GM19328 (cell line): ENCODE measurements around the gene ZNF581.

Experiments
- ATAC-seq: cut with Tn5 transposase; IDR thresholded peaks from one replicate; pipeline ENCODE4 v1.9.1; 2021; ENCODE audit warnings: mild to moderate bottlenecking, moderate library complexity; ENCODE audit not compliant: unreplicated experiment

Gene ZNF581

GRCh38 chr19:55625004-55625326 lies 18.5 kb upstream of the ZNF581 start:
- no peak for ATAC-seq

- no peak for ATAC-seq
Measured at GRCh38 chr19:55626350-55626749, 17.1 kb upstream of the ZNF581 start.

GRCh38 chr19:55632463-55632834 lies 11.0 kb upstream of the ZNF581 start:
- ATAC-seq: peak; percentile 47

GRCh38 chr19:55633861-55634260 lies 9.6 kb upstream of the ZNF581 start:
- no peak for ATAC-seq

GRCh38 chr19:55635334-55635717 lies 8.1 kb upstream of the ZNF581 start:
- ATAC-seq: no peak

GRCh38 chr19:55635856-55636440 lies 7.5 kb upstream of the ZNF581 start:
- no peak for ATAC-seq

- ATAC-seq: no peak
Measured at GRCh38 chr19:55636723-55637122, 6.7 kb upstream of the ZNF581 start.

- ATAC-seq: no peak
Measured at GRCh38 chr19:55637534-55637933, 5.9 kb upstream of the ZNF581 start.

GRCh38 chr19:55638864-55639359 lies 4.5 kb upstream of the ZNF581 start:
- ATAC-seq: no peak

GRCh38 chr19:55640043-55640576 lies 3.3 kb upstream of the ZNF581 start:
- ATAC-seq: no peak

GRCh38 chr19:55640577-55641425 lies 2.6 kb upstream of the ZNF581 start, which contains the start of gene ZNF580:
Gene ZNF580, plus strand, starts transcription at chr19:55641002. Its CDS starts 1,507 bp downstream, at chr19:55642509.
- no peak for ATAC-seq

GRCh38 chr19:55641426-55642152 lies 1.9 kb upstream of the ZNF581 start:
- ATAC-seq: no peak

- no peak for ATAC-seq
Measured at GRCh38 chr19:55642153-55643002, 1.1 kb upstream of the ZNF581 start.

GRCh38 chr19:55643887-55644176 lies 383 bp downstream of the ZNF581 start:
- no peak for ATAC-seq

- ATAC-seq: no peak
Measured at GRCh38 chr19:55644191-55644833, 863 bp downstream of the ZNF581 start.

GRCh38 chr19:55644842-55645511 lies 1.5 kb downstream of the ZNF581 start:
- ATAC-seq: no peak

GRCh38 chr19:55645512-55645881 lies 2.0 kb downstream of the ZNF581 start:
- no peak for ATAC-seq

GRCh38 chr19:55646889-55647731 lies 3.7 kb downstream of the ZNF581 start:
- ATAC-seq: no peak
